IMR-90 (cell line): ENCODE data around the gene LAPTM5. TPM values are rescaled to one million over a fixed set of nuclear protein-coding genes. Genes with fewer than 3 reads are reported as not detected.

Source experiments
- ATAC-seq: fragments of 200-7000 bp; cut with Tn5 transposase; 2 replicates; pipeline ENCODE4 v1.9.1; 2020; ENCODE audit warnings: low read depth, mild to moderate bottlenecking, moderate library complexity
- BruUV-seq: library from RNA; stranded (reverse); fragments of 400-500 nt; replicated peaks from 2 replicates; lab custom pipeline; 2021; lab: Mats Ljungman, UMichigan
- CTCF ChIA-PET: fragments of 300-600 bp; formaldehyde crosslinking; extraction: SDS; loops from one replicate; lab custom pipeline; 2021; ENCODE audit warnings: antibody characterized with exemption; lab: Yijun Ruan, JAX
- POLR2A ChIA-PET: fragments of 300-600 bp; sonication (Branson Sonifier 250); formaldehyde crosslinking; loops from one replicate; lab custom pipeline; 2022; ENCODE audit warnings: antibody characterized with exemption; ENCODE audit not compliant: unreplicated experiment; lab: Charles Lee
- DNase-seq: peaks from one replicate; pipeline ENCODE4 v3.0.0; 2013
- H2AFZ ChIP-seq: replicated peaks from 2 replicates; pipeline ENCODE3; 2013; ENCODE audit warnings: low read length, mild to moderate bottlenecking; ENCODE audit not compliant: poor library complexity
- H2AK5ac ChIP-seq: 2 replicates; pipeline ENCODE4 v1.6.1; 2013; ENCODE audit warnings: low read depth, low read length, inconsistent platforms
- H2AK9ac ChIP-seq: replicated peaks from 2 replicates; pipeline ENCODE3; 2013; ENCODE audit warnings: mild to moderate bottlenecking, low read depth, low read length, moderate library complexity; ENCODE audit not compliant: poor library complexity
- H2BK120ac ChIP-seq: 2 replicates; pipeline ENCODE4 v1.6.1; 2013; ENCODE audit warnings: low read depth, low read length, inconsistent platforms
- H2BK15ac ChIP-seq: 3 replicates; pipeline ENCODE4 v1.6.1; 2013; ENCODE audit warnings: low read depth, low read length, inconsistent platforms
- H2BK20ac ChIP-seq: 2 replicates; pipeline ENCODE4 v1.6.1; 2013; ENCODE audit warnings: low read depth, mild to moderate bottlenecking, inconsistent platforms, low read length, moderate library complexity
- H2BK5ac ChIP-seq: 2 replicates; pipeline ENCODE4 v1.6.1; 2013; ENCODE audit warnings: mild to moderate bottlenecking, low read depth, low read length, inconsistent platforms; ENCODE audit not compliant: poor library complexity, severe bottlenecking
- H3K14ac ChIP-seq: replicated peaks from 2 replicates; pipeline ENCODE4 v1.6.1; 2013; ENCODE audit warnings: low read depth, low read length, inconsistent platforms
- H3K18ac ChIP-seq: 2 replicates; pipeline ENCODE4 v1.6.1; 2013; ENCODE audit warnings: low read depth, low read length, control low read depth
- H3K23ac ChIP-seq: 2 replicates; pipeline ENCODE4 v1.6.1; 2013; ENCODE audit warnings: low read depth, low read length, inconsistent platforms
- H3K27ac ChIP-seq: 2 replicates; pipeline ENCODE4 v1.5.1; 2013; ENCODE audit warnings: mild to moderate bottlenecking, control low read depth, low read length; ENCODE audit not compliant: insufficient read depth
- H3K27me3 ChIP-seq: 2 replicates; pipeline ENCODE4 v1.6.1; 2013; ENCODE audit warnings: low read length; ENCODE audit not compliant: control insufficient read depth, insufficient read depth
- H3K36me3 ChIP-seq: 2 replicates; pipeline ENCODE4 v1.6.1; 2013; ENCODE audit warnings: low read length, mixed read lengths; ENCODE audit not compliant: control insufficient read depth, insufficient read depth
- H3K4ac ChIP-seq: 2 replicates; pipeline ENCODE4 v1.6.1; 2013; ENCODE audit warnings: low read depth, low read length, inconsistent platforms
- H3K4me1 ChIP-seq: 2 replicates; pipeline ENCODE4 v1.6.1; 2013; ENCODE audit warnings: low read length, mixed read lengths; ENCODE audit not compliant: control insufficient read depth, insufficient read depth
- H3K4me2 ChIP-seq: 2 replicates; pipeline ENCODE4 v1.6.1; 2013; ENCODE audit warnings: low read depth, mild to moderate bottlenecking, control low read depth, low read length, moderate library complexity
- H3K4me3 ChIP-seq: 2 replicates; pipeline ENCODE4 v1.5.1; 2013; ENCODE audit warnings: low read depth, mild to moderate bottlenecking, control low read depth, low read length, moderate library complexity; ENCODE audit not compliant: insufficient read depth
- H3K56ac ChIP-seq: 2 replicates; pipeline ENCODE4 v1.6.1; 2013; ENCODE audit warnings: low read length, inconsistent platforms; ENCODE audit not compliant: insufficient read depth; ENCODE audit errors: extremely low read depth
- H3K79me1 ChIP-seq, 2 experiments: 2 replicates each; pipeline ENCODE4 v1.6.1; 2013; ENCODE audit warnings: low read length in 2 of 2, inconsistent platforms in 1 of 2, low read depth in 1 of 2
- H3K9ac ChIP-seq: 2 replicates; pipeline ENCODE4 v1.6.1; 2013; ENCODE audit warnings: low read depth, low read length, control low read depth
- H3K9me1 ChIP-seq: 2 replicates; pipeline ENCODE4 v1.6.1; 2013; ENCODE audit warnings: low read length, inconsistent platforms; ENCODE audit not compliant: insufficient read depth
- H3K9me3 ChIP-seq: 2 replicates; pipeline ENCODE4 v1.6.1; 2013; ENCODE audit warnings: low read length; ENCODE audit not compliant: control insufficient read depth, insufficient read depth
- H4K20me1 ChIP-seq: 2 replicates; pipeline ENCODE4 v1.6.1; 2013; ENCODE audit warnings: low read length, inconsistent platforms; ENCODE audit not compliant: insufficient read depth
- H4K5ac ChIP-seq: 2 replicates; pipeline ENCODE4 v1.6.1; 2013; ENCODE audit warnings: mild to moderate bottlenecking, low read depth, low read length, control low read depth
- H4K8ac ChIP-seq, 2 experiments: 2 replicates each; pipeline ENCODE4 v1.6.1; 2013; ENCODE audit warnings: low read depth in 2 of 2, low read length in 2 of 2, control low read depth in 1 of 2, inconsistent platforms in 1 of 2
- H4K91ac ChIP-seq: 2 replicates; pipeline ENCODE4 v1.6.1; 2013; ENCODE audit warnings: low read depth, low read length, inconsistent platforms; ENCODE audit not compliant: insufficient read depth
- BHLHE40 ChIP-seq: fragments of 150-350 bp; IDR thresholded peaks from 2 replicates; pipeline ENCODE4 v1.6.1; 2016; ENCODE audit warnings: mild to moderate bottlenecking, low read depth, low read length
- CEBPB ChIP-seq: IDR thresholded peaks from 2 replicates; pipeline ENCODE4 v1.6.1; 2012; ENCODE audit warnings: low read depth, low read length, improper control_type of control experiment
- CHD1 ChIP-seq: IDR thresholded peaks from 2 replicates; pipeline ENCODE4 v1.6.1; 2012; ENCODE audit warnings: low read depth, low read length, improper control_type of control experiment
- ELK1 ChIP-seq: fragments of 150-350 bp; IDR thresholded peaks from 2 replicates; pipeline ENCODE4 v1.6.1; 2016; ENCODE audit warnings: low read depth, mild to moderate bottlenecking, low read length, moderate library complexity, borderline replicate concordance
- MAZ ChIP-seq: IDR thresholded peaks from 2 replicates; pipeline ENCODE4 v1.6.1; 2012; ENCODE audit warnings: low read depth, mild to moderate bottlenecking, low read length, improper control_type of control experiment, moderate library complexity, borderline replicate concordance
- NFE2L2 ChIP-seq: fragments of 150-350 bp; IDR thresholded peaks from 2 replicates; pipeline ENCODE4 v1.6.1; 2016; ENCODE audit warnings: low read depth, mild to moderate bottlenecking, low read length
- POLR2A ChIP-seq: IDR thresholded peaks from 2 replicates; pipeline ENCODE4 v1.6.1; 2012; ENCODE audit warnings: mild to moderate bottlenecking, low read depth, low read length
- RAD21 ChIP-seq: IDR thresholded peaks from 2 replicates; pipeline ENCODE4 v1.6.1; 2012; ENCODE audit warnings: low read length, improper control_type of control experiment
- WGBS, 2 experiments: methylation state at CpG; one replicate each; pipeline versions ENCODE4 v1.1.5 to v1.1.7; 2013; ENCODE audit warnings: missing lambda C conversion rate in 2 of 2; ENCODE audit not compliant: insufficient read length in 1 of 2; ENCODE audit errors: extremely low coverage in 2 of 2; 5-methylcytosine and 5-hydroxymethylcytosine counted together
- dilution Hi-C: fragments of 300-500 bp; cut with HindIII; formaldehyde crosslinking; loops from one replicate; pipeline ENCODE4 v1.14.3; 2018; ENCODE audit warnings: low sequenced_read_pairs; ENCODE audit not compliant: unreplicated experiment
- in situ Hi-C: fragments of 300-500 bp; cut with MboI; formaldehyde crosslinking; loops from 3 replicates; pipeline ENCODE4 v1.14.3; 2019; ENCODE audit warnings: low sequenced_read_pairs, inconsistent platforms, mixed read lengths
- intact Hi-C: fragments of 100-400 bp; cut with micrococcal nuclease; formaldehyde crosslinking; loops from 2 replicates; pipeline ENCODE4 v1.10.0; 2022
- polyA plus RNA-seq, 3 experiments: library from polyadenylated mRNA; depleted of rRNA; stranded (reverse); fragments of >200 nt; gene quantifications; 2 replicates each; pipeline ENCODE4 v1.2.3, GENCODE V29; 2012; ENCODE audit warnings: low replicate concordance in 1 of 3
- total RNA-seq: library from RNA; depleted of rRNA; stranded (reverse); fragments of >200 nt; gene quantifications from 2 replicates; pipeline ENCODE4 v1.2.3, GENCODE V29; 2012

LAPTM5 gene
- total and polyA plus RNA-seq, 2 of the 4 experiments (the other 2 are of a cell fraction): 0.09 TPM; not detected in 1

- in situ Hi-C loops (no loop called here), dilution Hi-C loops (no loop called here), intact Hi-C loops (no loop called here)
- no peak overlapping the region for H2AK9ac ChIP-seq
- ChIA-PET POLR2A (no interaction called here), CTCF (interaction anchor here (0.6 to 1.2 kb wide), 3 partner anchors 15 to 125 kb away, joined by 3 to 6 read pairs (median 3); no protein-coding TSS in a partner anchor)
- no peak overlapping the region for H3K4me3 ChIP-seq
- H4K8ac ChIP-seq: no peak overlapping the region
- no peak overlapping the region for H4K5ac ChIP-seq
- H3K9me3 ChIP-seq: no peaks in the 10 kb centered on the region
- no peak overlapping the region for H3K27ac ChIP-seq
- no peak overlapping the region for H3K14ac ChIP-seq
- H3K27me3 ChIP-seq: peaks cover 16% of the 10 kb centered on the region
- BruUV-seq: no TSS peak
- no peak overlapping the region for H2AK5ac ChIP-seq
- no peak overlapping the region for H3K56ac ChIP-seq
- no peak for TF ChIP-seq POLR2A
- TF ChIP-seq CEBPB: no peak
- no peak for TF ChIP-seq ELK1
- no peak for TF ChIP-seq NFE2L2
- no peak for TF ChIP-seq MAZ
- TF ChIP-seq BHLHE40: no peak
- no peak for TF ChIP-seq CHD1
- TF ChIP-seq RAD21: no peak
- no peaks in the 10 kb centered on the region for H3K36me3 ChIP-seq
- WGBS, 2 experiments: no CpG with 5 or more reads among the region's 7 CpGs
- no peak overlapping the region for H2AFZ ChIP-seq
- no peak overlapping the region for H3K9ac ChIP-seq
- no peak overlapping the region for H3K23ac ChIP-seq
- no peaks in the 10 kb centered on the region for H3K4me1 ChIP-seq
- H2BK5ac ChIP-seq: no peak overlapping the region
- no peak for DNase-seq
- no peak overlapping the region for H3K18ac ChIP-seq
- H3K4ac ChIP-seq: no peak overlapping the region
- no peak overlapping the region for H3K4me2 ChIP-seq
- no peaks in the 10 kb centered on the region; the same call in 1 of the 2 replicates for H3K9me1 ChIP-seq
- no peaks in the 10 kb centered on the region for H3K79me1 ChIP-seq
- H2BK15ac ChIP-seq: no peak overlapping the region
- H4K20me1 ChIP-seq: no peaks in the 10 kb centered on the region; the same call in 1 of the 2 replicates
- H2BK120ac ChIP-seq: no peak overlapping the region
- no peak for ATAC-seq
- H4K91ac ChIP-seq: no peak overlapping the region
- no peak overlapping the region for H2BK20ac ChIP-seq
Observed at GRCh38 chr1:30785714-30786113, 28.1 kb upstream of the LAPTM5 start.
